GM06990 (cell line): ENCODE results near the gene ADAR.
A peak's percentile ranks its signal among the peaks of the same experiment; 100 is the strongest.

Source experiments
- DNase-seq: peaks from one replicate; pipeline ENCODE4 v3.0.0-alpha.2; 2011; ENCODE audit not compliant: insufficient read length; ENCODE audit errors: extremely low read depth
- H3K27me3 ChIP-seq: replicated peaks from 2 replicates; pipeline ENCODE4 v1.6.0; 2011; ENCODE audit warnings: low read length; ENCODE audit not compliant: control insufficient read depth, insufficient read depth
- H3K36me3 ChIP-seq: 2 replicates; pipeline ENCODE4 v1.5.1; 2011; ENCODE audit warnings: low read length; ENCODE audit not compliant: control insufficient read depth, insufficient read depth
- H3K4me3 ChIP-seq: replicated peaks from 2 replicates; pipeline ENCODE4 v1.5.1; 2011; ENCODE audit warnings: low read depth, mild to moderate bottlenecking, control low read depth, low read length
- CTCF ChIP-seq: IDR thresholded peaks from 2 replicates; pipeline ENCODE4 v1.5.1; 2011; ENCODE audit warnings: low read length, control low read depth, mild to moderate bottlenecking, inconsistent platforms; ENCODE audit not compliant: insufficient read depth, poor library complexity, severe bottlenecking

The ADAR gene

GRCh38 chr1:154567386-154568156 lies 40.4 kb downstream of the ADAR start, which contains the start of gene CHRNB2:
Gene CHRNB2 (plus strand): TSS chr1:154567778. CDS start chr1:154568045, 267 bp downstream.
- peak; percentile 59 for DNase-seq
- Histone ChIP-seq H3K4me3 (no peak within 1 kb of the TSS; the same call in 1 of the 2 replicates), H3K27me3 (peaks cover 3% of the 10 kb centered on the region; the same call in 1 of the 2 replicates), H3K36me3 (no peaks in the 10 kb centered on the region)
- no peak for TF ChIP-seq CTCF

- DNase-seq = no peak
- no peaks in the 10 kb centered on the region for H3K36me3 ChIP-seq
- no peak overlapping the region for H3K4me3 ChIP-seq
- TF ChIP-seq CTCF = no peak
- peaks cover 3% of the 10 kb centered on the region; the same call in 1 of the 2 replicates for H3K27me3 ChIP-seq
Measured at GRCh38 chr1:154565876-154566275, 42.1 kb downstream of the ADAR start.

- peak; percentile 77 for DNase-seq
- peak overlapping the region; percentile 87 for H3K4me3 ChIP-seq
- peak; percentile 88 for TF ChIP-seq CTCF
- H3K36me3 ChIP-seq = peaks cover 12% of the 10 kb centered on the region
- H3K27me3 ChIP-seq = no peaks in the 10 kb centered on the region
Measured at GRCh38 chr1:154559466-154560044, 48.4 kb downstream of the ADAR start.

GRCh38 chr1:154558720-154559465 lies 49.1 kb downstream of the ADAR start:
- H3K36me3 ChIP-seq = peaks cover 13% of the 10 kb centered on the region
- H3K27me3 ChIP-seq = no peaks in the 10 kb centered on the region
- TF ChIP-seq CTCF = no peak
- H3K4me3 ChIP-seq = peak overlapping the region; percentile 87
- peak; percentile 99 for DNase-seq

- peak; percentile 55 for DNase-seq
- Histone ChIP-seq H3K36me3 (peaks cover 20% of the 10 kb centered on the region), H3K27me3 (no peaks in the 10 kb centered on the region), H3K4me3 (peak within 1 kb of the TSS; percentile 92)
- no peak for TF ChIP-seq CTCF
Measured at GRCh38 chr1:154557939-154558719, 49.9 kb downstream of the ADAR start, which contains the start of gene UBE2Q1. Gene UBE2Q1 (minus strand): TSS chr1:154558662. CDS start chr1:154558553, 109 bp downstream.
